Lung (tissue), 12 donors: Measurements from ENCODE around the gene PPP6C. TPM values are rescaled to one million over a fixed set of nuclear protein-coding genes. Genes with fewer than 3 reads are reported as not detected.

Source experiments
- ATAC-seq: fragments of 200-7000 bp; cut with Tn5 transposase; one replicate; pipeline ENCODE4 v1.9.1; 2020; ENCODE audit warnings: moderate number of reproducible peaks; ENCODE audit not compliant: insufficient read depth, low FRiP score
- DNase-seq, 3 donors: peaks; one replicate each; pipeline ENCODE4 v3.0.0-alpha.2; 2013 to 2017
- H3K27ac ChIP-seq, 2 donors: one replicate each; pipeline ENCODE4 v1.5.1; 2013; ENCODE audit warnings: mild to moderate bottlenecking in 2 of 2, moderate library complexity in 2 of 2, control low read depth in 1 of 2, inconsistent platforms in 1 of 2, low read depth in 1 of 2, low read length in 1 of 2
- H3K27me3 ChIP-seq, 3 donors: one replicate each; pipeline ENCODE4 v1.5.1; 2013; ENCODE audit warnings: low read length in 2 of 3; ENCODE audit not compliant: control insufficient read depth in 3 of 3, insufficient read depth in 3 of 3
- H3K36me3 ChIP-seq, 4 donors: one replicate each; pipeline ENCODE4 v1.5.1; 2013; ENCODE audit warnings: low read length in 4 of 4, mild to moderate bottlenecking in 1 of 4, moderate library complexity in 1 of 4; ENCODE audit not compliant: control insufficient read depth in 4 of 4, insufficient read depth in 4 of 4
- H3K4me1 ChIP-seq, 5 donors: one replicate each; pipeline ENCODE4 v1.5.1; 2013; ENCODE audit warnings: low read length in 5 of 5, mild to moderate bottlenecking in 2 of 5, moderate library complexity in 1 of 5; ENCODE audit not compliant: control insufficient read depth in 5 of 5, insufficient read depth in 5 of 5
- H3K4me3 ChIP-seq: one replicate; pipeline ENCODE4 v1.5.1; 2013; ENCODE audit warnings: mild to moderate bottlenecking, control low read depth, moderate library complexity
- H3K9ac ChIP-seq, 2 donors: one replicate each; pipeline ENCODE4 v1.5.1; 2013; ENCODE audit warnings: low read length in 2 of 2, control low read depth in 1 of 2; ENCODE audit not compliant: insufficient read depth in 1 of 2
- H3K9me3 ChIP-seq, 4 donors: one replicate each; pipeline ENCODE4 v1.5.1; 2013; ENCODE audit warnings: low read length in 3 of 4, mild to moderate bottlenecking in 1 of 4, moderate library complexity in 1 of 4; ENCODE audit not compliant: control insufficient read depth in 4 of 4, insufficient read depth in 3 of 4
- CTCF ChIP-seq: IDR thresholded peaks from 2 replicates; pipeline ENCODE4 v1.5.1; 2012; ENCODE audit warnings: mild to moderate bottlenecking; ENCODE audit errors: control extremely low read depth, extremely low read depth
- WGBS, 2 donors: extraction: QIAGEN DNeasy Blood & Tissue Kit; methylation state at CpG; one replicate each; pipeline ENCODE4 v1.1.7; 2013; 5-methylcytosine and 5-hydroxymethylcytosine counted together
- polyA plus RNA-seq, 2 donors: library from polyadenylated mRNA; stranded (reverse); fragments of 200-250 nt; gene quantifications; one replicate each; pipeline ENCODE4 v1.2.1, GENCODE V29; 2013
- total RNA-seq, 2 donors: library from RNA; depleted of rRNA in 1 of 2; stranded (reverse); fragments of >200 nt in 1 of 2; gene quantifications; one replicate each; pipeline ENCODE4 v1.2.1, GENCODE V29; 2014 to 2021
- donor health status: control.
- donor health status: control.
- donor health status: Bipolar disorder and iron deficiency.
- donor health status: healthy.
- donor health status: DM: yes; HTN: yes; CAD: no.

Gene PPP6C
- total and polyA plus RNA-seq, 4 donors = 20.8 to 37.0 (median 25.4) TPM

DNA sequence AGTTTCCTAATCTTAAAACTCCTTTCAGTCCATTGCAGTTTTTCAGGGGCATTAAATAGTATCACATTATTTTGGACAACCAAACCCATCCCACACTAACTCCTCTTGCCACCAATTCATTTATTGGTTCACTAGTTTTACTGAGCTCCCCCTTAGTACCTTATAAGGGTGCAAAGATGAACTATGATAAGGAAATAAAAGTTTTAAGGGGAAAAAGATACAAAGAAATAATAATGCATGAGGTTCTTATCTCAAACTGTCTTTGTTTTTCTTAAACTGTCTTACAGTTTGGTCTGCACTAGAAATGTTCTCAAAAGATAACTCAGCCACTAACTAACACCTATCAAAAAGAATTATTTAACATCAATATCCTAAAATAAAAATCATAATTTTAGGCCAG is 54.6 kb downstream of the PPP6C start:
- peaks cover 0 to 2% (median 0%) of the 10 kb centered on the region in 4 donors for H3K36me3 ChIP-seq
- H3K27ac ChIP-seq = no peak overlapping the region
- H3K9me3 ChIP-seq = no peaks in the 10 kb centered on the region
- peaks cover 0 to 6% (median 0%) of the 10 kb centered on the region in 5 donors for H3K4me1 ChIP-seq
- H3K4me3 ChIP-seq = no peak overlapping the region
- no peak for ATAC-seq
- no peaks in the 10 kb centered on the region for H3K27me3 ChIP-seq
- no peak for TF ChIP-seq CTCF
- no peak overlapping the region for H3K9ac ChIP-seq
- DNase-seq = no peak

- H3K4me1 ChIP-seq = peaks cover 0 to 6% (median 0%) of the 10 kb centered on the region in 5 donors
- no peak overlapping the region for H3K27ac ChIP-seq
- ATAC-seq (no peak), DNase-seq (no peak)
- no peak overlapping the region for H3K9ac ChIP-seq
- H3K4me3 ChIP-seq = no peak overlapping the region
- H3K27me3 ChIP-seq = no peaks in the 10 kb centered on the region
- no peak for TF ChIP-seq CTCF
- H3K36me3 ChIP-seq = no peaks in the 10 kb centered on the region
- H3K9me3 ChIP-seq = no peaks in the 10 kb centered on the region
- 73 to 78% methylated on average over 1 of the region's 1 CpG for WGBS, 2 donors
Observed at GRCh38 chr9:125133403-125134329, 55.9 kb downstream of the PPP6C start.

DNA sequence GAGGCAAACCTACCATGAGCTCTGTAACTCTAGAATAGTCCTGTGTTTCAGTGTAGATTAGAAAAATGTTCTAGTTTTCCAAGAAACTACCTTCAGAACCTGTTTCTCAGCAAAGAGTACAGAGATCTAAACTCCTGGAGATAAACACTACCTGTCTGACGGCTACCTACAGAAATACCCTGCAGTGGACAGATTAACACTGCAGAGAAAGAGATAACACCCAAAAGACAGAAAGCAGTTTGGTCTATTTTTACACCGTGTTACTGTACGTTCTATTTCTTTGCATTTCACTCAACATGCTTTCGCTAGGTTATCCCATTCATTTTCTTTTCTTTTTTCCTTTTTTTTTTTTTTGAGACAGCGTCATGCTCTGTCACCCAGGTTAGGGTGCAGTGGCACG is 57.8 kb downstream of the PPP6C start:
- WGBS, 2 donors = 85 to 94% methylated on average over 6 of the region's 6 CpGs
- Histone ChIP-seq H3K27ac (no peak overlapping the region), H3K9me3 (no peaks in the 10 kb centered on the region), H3K9ac (no peak overlapping the region), H3K36me3 (peaks cover 0 to 2% (median 0%) of the 10 kb centered on the region in 4 donors), H3K4me1 (peaks cover 0 to 6% (median 0%) of the 10 kb centered on the region in 5 donors), H3K27me3 (no peaks in the 10 kb centered on the region), H3K4me3 (no peak overlapping the region)
- TF ChIP-seq CTCF = no peak
- ATAC-seq = no peak
- peak in 1 of 3 donors; percentile 14 for DNase-seq
